NCI-H187 treated with DMSO at 0.1 percent for 48 hours (cell line): ENCODE data around the gene CYP1A2.
"Not testable (repeated sequence)": the region's sequence is repeated elsewhere in the genome, so short reads cannot be mapped to it uniquely, and the experiment has no call there.

ENCODE experiments used
- DNase-seq: peaks from one replicate; lab custom pipeline; 2025; lab: John Stamatoyannopoulos, UW

The CYP1A2 gene

DNA sequence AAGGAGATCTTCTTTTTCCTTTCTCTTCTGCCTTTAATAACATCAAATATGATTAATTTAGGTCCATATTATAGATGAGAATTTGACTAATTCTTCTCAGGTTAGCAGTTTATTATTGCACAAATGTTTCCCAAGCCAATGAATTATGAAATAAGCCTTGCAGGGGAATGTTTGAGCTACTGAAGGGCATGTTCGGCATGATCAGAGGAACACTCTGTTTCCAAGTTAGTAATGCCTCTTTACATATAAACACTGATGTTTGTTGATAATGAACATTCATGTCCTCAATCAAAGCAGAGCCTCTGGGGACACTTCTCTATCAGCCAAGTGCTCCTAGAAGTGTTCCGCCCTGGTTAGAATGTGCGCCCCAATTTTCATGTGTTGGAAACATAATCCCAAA, 13.3 kb upstream of the CYP1A2 start:
- DNase-seq = no peak

DNA sequence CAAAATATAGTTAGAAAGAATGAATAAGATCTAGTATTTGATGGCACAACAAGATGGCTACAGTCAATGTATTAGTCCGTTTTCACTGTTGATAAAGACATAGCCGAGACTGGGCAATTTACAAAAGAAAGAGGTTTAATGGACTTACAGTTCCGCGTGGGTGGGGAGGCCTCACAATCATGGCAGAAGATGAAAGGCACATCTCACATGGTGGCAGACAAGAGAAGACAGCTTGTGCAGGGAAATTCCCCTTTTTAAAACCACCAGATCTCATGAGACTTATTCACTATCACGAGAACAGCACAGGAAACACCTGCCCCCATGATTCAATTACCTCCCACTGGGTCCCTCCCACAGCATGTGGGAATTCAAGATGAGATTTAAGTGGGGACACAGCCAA, 10.4 kb upstream of the CYP1A2 start:
- DNase-seq = not testable (repeated sequence)

GRCh38 chr15:74742422-74742821, 6.2 kb upstream of the CYP1A2 start:
- no peak for DNase-seq

- DNase-seq = no peak
Measured at GRCh38 chr15:74746389-74746788, 2.3 kb upstream of the CYP1A2 start.

- DNase-seq = no peak
Measured at GRCh38 chr15:74749832-74750231, 1.2 kb downstream of the CYP1A2 start.

DNA sequence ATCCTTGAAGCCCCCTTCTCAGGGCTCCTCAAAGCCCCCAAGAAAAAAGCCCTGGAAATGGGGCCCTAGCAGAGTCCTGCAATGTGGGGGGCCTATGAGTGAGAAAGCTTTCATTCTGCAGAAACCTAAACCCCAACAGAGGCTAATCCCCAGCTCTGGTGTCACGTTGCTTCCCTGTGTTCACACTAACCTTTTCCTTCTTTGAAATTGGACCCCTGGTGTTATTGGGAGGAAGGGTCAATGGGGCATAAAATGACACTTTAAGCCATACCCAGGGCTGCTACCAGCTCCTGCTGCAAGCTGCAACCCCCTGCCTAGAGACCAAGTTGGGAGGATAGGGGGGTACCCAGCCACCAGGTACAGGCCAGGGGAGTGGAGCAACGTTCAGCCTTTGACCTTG, 2.1 kb downstream of the CYP1A2 start:
- no peak for DNase-seq

DNA sequence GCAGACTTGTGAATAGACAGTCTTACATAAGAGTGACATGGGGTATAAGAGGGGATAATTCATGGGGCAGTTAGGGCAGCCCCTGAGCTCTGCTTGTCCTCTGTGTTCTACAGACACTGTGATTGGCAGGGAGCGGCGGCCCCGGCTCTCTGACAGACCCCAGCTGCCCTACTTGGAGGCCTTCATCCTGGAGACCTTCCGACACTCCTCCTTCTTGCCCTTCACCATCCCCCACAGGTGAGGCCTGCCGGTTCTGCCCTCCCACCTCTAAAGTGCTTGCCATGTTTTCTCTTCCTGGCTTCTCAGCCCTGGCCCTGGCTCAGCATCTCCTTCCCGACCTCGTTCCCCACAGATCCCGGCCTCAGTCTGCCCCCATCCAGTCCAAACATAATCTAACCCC, 3.4 kb downstream of the CYP1A2 start:
- no peak for DNase-seq

DNA sequence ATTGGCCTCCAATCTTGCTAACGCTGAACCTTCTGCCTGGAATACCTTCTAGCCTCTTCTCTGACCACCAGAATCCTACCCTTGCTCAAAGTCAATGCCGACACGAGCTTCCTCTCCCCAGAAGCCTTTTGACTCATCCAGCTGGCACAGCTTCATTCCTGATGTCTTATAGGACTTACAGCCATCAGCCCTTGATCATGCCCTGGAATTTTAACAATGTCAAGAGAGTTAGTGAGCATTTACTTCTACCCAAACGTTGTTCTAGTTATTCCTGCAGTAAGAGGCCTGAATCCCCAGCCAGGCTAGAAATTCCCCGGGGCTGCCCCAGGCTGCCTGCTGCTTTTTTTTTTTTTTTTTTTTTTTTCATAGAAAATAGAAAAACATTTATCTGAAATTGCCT, 3.9 kb downstream of the CYP1A2 start:
- DNase-seq = no peak

GRCh38 chr15:74754593-74755215, 6.1 kb downstream of the CYP1A2 start:
- DNase-seq = no peak

DNA sequence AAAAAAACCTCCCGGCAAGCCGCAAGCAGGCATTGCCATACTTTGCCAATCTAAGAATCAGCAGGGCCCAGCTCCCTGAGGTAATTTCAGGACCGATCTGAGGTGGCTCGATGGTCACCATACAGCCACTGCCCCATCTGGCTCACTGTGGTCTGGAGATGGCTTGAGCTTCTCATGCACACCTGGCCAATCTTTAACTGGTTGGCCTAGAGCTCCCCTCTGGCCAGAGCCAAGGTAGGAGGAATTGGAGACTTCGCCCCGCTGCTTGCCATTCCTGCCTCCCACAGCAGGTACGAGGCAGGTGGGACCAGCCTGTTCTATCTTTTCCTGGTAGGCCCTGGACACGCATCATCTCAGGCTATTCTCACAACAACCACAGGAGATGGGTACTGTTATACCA, 10.1 kb downstream of the CYP1A2 start:
- DNase-seq = no peak

DNA sequence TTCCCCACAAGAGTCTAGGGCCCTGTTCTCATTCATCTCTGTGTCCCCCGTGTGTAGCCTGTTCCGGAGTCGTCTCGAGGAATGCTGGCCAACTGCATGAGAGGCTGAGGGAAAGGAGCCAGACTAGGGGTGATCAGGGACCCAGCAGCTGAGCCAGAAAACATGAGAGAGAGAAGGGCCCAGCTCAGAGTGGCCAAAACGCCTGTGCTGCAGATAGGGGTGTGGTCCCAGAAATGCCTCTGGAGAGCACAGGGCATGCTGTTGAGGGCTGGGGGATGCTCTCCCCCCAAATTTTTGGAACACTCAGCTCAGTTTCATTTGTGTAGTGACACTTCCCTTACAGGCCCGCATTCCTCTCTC, 14.1 kb downstream of the CYP1A2 start:
- no peak for DNase-seq

DNA sequence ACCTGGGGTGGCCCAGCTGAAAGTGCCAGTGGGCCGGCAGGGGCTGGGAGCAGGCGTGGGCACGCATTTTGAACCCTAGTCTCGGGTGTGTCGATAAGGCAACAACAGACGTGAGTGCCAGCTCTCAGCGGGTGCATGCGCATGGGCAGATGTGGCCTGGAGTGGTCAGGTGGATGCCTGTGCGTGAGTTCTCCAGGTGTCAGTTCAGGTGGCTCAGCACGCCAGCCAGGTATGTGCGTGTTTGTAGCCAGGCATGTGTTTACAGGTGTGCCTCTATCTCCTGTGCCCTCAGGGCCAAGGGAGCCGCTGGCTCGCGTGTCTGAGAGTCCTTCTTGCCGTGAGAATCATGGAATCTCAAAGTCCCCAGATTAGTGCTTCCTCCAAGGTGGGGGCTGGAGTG, 14.8 kb downstream of the CYP1A2 start:
- DNase-seq = no peak

DNA sequence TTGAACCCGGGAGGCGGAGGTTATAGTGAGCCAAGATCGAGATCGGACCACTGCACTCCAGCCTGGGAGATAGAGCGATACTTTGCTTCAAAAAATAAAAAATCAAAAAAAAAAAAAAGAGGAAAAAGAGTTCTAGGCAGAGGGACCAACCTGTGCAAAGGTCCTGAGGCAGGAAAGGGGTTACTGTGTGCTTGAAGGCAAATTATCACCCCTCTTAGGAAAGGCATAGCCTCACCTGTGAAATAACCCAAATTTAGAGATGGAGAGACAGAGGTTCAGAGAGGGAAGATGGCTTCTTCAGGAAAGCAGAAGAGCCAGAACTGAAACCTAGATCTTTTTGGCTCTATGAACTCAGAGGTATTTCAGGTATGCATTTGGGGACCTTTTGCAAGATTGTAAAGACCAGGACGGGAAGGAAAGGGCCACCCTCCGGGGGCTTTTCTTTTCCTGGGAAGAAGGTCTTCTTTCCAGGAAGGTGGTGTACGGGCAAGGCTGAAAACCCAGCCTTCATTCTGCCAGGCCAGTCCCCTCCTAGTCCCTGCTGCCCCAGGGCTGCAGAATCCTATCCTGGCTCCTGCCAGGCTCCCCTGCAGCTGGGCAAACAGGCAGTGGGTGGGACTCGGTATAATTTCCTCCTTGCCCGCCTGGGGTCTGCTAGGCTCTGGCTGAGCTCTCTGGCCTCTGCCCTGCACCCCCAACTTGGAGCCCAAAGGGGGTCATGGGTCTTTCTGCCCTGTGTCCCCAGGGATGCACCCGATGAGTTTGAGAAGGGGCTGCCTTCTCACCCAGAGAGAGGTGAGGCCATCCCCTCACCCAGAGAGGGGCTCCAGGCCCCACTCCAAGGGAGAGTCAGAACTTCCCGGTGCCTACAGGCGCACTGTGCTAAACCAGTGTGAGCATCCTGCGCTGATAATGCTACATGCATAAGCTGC, 18.8 kb downstream of the CYP1A2 start:
- no peak for DNase-seq

- DNase-seq = no peak
Measured at GRCh38 chr15:74768099-74768770, 19.6 kb downstream of the CYP1A2 start.

DNA sequence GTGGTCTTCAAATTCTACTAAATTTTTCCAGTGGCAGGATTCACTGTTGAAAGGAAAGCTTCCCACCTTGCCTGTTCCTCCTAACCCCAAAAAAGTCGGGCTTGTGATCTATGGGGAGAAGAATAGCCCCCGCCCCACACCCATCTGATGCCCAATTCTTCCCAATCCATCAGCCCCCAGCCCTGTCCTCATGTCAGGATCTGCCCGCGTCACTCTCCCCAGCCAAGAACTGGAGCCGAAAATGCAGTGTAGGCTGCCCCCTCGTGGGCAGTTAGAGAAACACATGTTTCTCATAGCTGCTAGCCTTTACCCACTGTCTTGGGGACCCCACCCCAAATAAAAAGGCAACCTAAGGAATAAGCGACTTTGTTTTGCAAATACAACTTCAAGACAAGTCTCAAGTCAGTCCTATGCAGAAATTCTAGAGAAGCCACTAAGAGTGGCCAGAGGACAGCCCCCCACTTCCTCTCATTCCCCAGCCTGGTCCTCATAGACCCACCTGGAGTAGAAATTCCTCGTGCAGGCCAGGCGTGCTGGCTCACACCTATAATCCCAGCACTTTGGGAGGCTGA, 20.2 kb downstream of the CYP1A2 start:
- DNase-seq = no peak

DNA sequence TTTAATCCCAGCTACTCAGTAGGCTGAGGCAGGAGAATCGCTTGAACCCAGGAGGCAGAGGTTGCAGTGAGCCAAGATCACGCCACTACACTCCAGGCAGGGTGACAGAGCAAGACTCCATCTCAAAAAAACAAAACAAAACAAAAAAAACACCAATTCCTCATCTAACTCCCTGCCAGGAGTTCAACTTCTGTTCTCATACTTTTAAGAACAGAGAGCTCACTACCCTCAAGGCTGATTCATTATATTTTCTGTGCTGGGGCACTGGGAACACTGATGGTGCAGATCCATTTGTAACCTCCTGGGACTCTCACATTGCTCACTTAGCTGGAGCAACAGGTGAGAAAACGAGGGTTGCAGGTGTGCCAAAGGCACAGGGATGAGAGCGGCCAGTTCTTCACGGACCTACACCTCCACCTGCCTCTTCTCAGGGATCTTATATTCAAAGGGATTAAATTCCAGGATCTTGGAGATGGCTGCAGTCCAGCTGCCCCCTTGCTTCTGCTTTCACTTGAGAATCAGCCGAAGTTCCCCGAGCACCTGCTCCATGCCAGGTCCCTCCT, 20.9 kb downstream of the CYP1A2 start:
- DNase-seq = no peak

GRCh38 chr15:74770211-74770903, 21.7 kb downstream of the CYP1A2 start:
- no peak for DNase-seq

- DNase-seq = no peak
Measured at GRCh38 chr15:74773329-74773728, 24.7 kb downstream of the CYP1A2 start.

GRCh38 chr15:74773731-74774252, 25.1 kb downstream of the CYP1A2 start:
- no peak for DNase-seq

DNA sequence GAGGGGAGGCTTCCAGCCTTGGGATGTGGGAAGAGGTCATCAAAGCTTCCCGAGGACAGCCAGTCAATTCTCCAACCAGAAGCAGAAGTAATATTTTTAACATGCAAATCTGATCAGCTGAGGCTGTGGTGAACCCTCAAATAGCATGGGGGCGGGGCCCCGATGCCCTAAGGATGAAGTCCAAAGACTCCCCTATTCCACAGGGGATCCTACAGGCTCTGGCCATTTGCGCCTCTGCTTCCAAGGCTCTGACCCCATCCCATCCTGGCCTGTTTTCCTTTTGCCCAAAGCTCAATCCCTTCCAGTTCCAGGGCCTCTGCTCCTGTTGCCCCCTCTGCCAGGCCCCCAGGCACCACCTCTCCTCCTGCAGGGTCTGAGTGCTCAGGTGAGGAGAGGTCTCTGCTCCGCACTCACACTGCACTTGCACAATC, 26.5 kb downstream of the CYP1A2 start:
- no peak for DNase-seq

DNA sequence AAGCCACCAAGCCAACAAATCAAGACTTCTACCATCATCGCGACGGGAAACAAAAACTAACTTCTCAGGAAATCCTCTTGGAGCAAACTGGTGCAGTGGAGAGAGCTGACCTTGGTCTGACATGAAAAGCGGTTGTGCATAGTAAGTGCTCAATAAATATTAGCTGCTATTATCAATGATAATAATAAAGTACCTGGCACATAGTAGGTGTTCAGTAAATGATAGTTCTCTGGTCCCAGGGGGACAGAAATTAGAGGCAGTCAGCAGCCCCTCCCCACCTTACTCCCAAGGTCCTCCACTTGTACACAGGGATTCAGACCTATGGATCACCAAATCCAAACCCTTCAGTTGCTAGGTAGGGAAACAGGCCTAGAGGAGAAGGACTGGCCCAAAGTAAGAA, 27.2 kb downstream of the CYP1A2 start:
- DNase-seq = no peak
